Fibroblast of skin of scalp (primary cell): ENCODE results near the gene PRKCE.

Experiments used
- DNase-seq: peaks from one replicate; pipeline ENCODE4 v3.0.0-alpha.2; 2013

Gene PRKCE

DNA sequence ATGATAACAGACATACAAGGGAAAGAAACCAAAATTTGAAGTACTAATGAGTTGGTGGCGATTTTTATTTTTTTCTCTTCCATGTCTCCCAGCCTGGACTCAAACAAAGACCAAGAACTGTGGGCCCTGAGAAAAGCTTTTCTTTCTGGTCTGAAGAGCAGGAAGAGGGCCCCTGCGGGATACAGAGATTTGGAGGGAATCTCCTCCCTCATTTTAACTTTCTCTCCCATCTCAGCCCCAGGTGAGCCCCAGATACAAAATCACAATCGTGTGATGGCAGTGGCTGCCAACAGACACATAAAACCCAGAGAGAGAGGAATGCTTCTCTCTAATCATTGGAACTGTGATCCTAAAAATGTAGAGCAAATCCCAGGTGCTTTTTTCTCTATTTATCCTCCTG lies 19.5 kb upstream of the PRKCE start:
- no peak for DNase-seq

DNA sequence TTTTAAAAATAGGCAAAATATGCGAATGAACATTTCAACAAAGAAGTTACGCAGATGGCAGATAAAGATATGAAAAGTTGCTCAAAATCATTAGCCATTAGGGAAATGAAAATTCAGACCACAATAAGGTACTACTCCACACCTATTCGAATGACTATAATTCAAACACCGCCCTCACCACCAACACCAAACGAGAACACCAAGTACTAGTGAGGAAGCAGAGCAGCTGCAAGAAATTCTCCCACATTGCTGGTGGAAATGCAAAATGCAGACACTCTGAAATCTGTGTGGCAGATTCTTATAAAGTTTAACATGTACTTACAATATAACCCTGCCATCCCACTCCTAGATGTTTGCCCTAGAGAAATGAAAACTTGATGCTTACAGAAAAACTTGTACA lies 17.3 kb upstream of the PRKCE start:
- DNase-seq, result no peak

DNA sequence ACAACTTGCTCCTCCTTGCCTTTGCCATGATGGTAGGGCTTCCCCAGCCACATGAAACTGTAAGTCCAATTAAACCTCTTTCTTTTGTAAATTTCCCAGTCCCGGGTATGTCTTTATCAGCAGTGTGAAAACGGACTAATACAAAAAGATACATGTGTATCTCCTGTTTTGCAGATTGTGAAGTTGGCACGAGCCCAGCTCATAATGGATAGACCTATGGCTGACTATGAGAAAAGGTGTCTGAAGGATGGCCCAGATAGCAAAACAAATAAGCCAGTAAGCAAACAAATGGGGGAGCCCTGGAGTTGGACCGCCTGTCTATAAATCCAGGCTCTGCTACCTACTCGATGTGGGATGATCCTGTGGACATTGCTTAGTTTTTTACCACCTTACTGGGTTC lies 15.5 kb upstream of the PRKCE start:
- DNase-seq, result no peak

DNA sequence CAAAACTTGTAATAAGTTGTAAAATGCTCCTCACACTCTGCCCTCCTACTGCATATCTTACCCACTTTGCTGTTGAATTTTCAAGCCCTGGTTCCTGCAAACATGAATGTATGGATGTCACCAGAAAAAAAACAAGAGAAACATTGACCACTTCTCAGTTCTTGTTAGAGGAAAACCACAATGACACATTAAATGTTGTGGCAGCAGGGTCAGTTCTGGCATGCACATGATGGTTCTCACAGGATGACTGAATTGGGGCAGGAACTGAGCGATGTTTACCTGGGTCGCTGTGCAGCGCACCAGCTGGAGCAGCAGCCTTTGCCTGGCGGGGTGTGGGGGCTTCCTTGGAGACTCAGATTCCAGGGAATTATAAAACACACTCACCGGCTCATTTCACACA lies 14.0 kb upstream of the PRKCE start:
- peak; percentile 46 for DNase-seq

DNA sequence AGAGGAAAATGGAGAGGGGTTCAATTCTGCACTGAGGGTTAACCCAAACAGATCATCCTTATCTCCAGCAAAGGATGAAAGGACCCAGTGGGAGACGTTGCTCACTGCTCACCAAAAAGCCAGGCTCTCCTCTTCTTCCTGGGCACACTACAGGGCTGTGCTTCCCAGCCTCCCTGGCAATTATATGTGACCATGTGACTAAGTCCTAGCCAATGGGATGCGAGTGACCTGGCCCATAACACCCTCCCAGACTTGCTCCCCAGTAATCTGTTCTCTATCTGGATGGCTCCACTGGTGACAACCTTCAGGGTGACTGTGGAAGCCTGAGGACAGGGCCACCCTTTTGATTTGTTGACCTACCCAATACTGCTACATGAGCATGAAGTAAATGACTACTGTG lies 10.9 kb upstream of the PRKCE start:
- no peak for DNase-seq

DNA sequence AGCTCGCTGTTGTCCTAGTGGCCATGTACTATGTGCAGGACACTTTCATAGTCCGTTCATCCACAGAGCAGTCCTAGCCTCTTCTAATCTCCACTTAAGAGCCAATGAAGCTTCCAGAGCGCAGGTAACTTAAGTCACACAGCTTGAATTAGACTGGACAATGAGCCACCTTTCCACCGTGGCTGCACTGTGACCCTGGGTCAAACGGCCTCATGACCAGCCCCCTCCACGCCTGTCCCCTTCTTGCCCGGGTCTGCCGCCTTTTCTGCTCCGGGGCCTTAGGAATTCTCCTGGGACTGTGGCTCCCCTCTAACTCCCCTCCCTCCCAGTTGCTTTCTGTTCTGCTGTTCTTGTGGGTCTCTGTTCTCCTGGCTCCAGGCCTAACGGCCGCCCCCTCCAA lies 8.4 kb upstream of the PRKCE start:
- DNase-seq, result peak; percentile 11

DNA sequence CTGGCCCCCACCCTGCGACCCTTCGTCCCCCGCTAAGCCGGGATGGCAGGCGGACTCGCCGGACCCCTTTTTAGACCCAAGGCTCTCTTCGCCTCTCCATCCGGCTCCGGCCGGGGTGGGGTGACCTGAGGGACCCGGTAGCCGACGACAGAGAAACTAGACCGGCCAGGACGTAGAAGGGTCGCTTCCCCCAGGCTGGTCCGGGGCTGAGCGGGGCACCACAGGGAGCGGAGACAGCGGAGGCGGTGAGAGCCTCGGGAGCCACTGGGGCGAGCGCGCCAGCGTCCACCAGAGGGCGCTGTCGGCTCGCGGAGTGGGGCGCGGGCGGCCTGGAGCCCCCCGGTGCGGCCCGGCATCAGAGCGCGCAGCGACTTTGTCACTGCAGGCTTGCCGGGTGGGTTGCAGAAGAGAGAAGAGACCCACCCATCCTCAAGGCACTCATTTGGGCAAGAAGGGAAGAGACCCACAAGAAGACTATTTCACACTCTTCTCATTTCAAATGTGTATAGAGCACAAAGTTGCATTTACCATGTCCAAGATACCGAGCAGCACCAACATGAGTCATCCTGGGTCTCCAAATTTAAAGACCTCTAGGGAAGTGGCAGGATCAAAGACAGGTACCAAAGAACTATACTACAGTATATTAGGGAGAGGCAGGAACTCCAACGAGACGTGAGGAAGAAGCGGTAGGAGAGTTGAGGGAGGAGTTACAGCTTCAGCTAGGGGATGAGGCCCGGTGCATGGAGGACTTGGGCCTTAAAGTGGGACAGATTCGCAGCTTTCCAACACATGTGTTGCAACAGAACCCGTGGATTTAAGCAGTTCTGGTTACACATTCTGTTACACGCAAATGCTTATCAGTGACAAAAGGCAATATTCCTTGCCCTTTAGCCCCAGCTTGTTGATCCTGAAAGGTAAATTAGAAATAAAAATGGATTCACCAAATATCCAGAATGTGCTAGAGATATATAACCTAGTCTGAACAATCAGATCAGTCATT lies 7.6 kb upstream of the PRKCE start:
- DNase-seq, result peak; percentile 59

DNA sequence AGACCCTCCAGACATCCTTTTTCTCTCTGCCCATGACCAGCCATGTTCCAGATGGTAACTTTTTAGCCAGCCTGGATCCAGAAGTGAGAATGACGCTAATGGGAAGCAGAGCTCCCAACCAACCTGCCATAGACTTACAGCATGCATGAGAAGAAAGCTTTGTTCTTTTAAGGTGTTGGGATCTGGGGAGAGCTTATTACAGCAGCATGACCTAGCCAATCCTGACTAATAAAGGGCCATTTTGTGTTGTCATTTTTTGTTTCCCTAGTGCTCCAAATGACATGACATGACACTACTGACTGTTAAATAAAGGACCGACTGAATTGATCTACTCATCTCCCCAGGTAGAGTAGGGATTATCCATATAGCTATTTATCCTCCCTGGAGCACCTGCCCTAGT lies 5.2 kb upstream of the PRKCE start:
- DNase-seq, result no peak

DNA sequence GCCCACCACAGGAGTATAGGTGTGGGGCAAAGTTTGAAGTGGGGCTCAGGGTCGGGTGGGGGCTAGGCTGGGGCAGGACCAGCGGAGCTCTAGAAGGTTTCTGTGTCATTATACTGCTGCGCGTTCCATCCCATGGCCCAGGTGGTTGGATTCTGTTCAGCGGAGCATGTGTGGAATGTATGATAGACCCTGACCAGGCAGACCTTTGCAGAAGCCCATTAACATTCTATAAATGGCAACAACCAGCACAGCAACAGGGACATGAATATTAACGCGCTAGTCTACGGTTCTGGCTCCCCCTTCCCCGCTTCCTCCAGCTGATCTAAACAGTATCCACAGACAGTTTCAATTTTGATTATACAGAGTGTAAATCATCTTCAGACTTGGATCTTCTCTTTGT lies 4.1 kb upstream of the PRKCE start:
- no peak for DNase-seq

DNA sequence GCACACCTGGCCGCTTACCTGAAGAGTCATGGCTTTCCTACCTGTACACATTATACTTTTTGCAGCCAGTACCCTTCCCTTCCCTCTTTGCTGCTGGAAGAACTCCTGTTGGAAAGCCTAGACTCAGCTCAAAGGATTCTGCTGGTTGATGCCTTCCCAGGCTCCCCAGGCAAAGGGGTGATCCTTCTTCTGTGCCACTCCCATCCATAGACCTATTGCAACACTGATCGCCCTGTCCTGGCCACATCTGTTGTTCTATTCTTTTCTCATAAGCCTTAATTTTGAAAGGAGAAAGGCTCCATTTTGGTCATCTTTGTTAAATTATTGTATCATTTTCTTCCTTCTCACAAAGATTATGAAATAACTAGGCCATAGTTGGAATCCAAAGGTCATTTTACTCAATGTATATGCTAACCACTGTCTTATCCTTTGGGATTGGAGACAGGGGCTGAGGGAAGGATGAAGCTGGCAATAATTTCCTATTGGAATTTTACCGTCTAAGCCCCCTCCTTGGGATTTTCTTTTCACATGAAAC lies 3.4 kb upstream of the PRKCE start:
- no peak for DNase-seq

DNA sequence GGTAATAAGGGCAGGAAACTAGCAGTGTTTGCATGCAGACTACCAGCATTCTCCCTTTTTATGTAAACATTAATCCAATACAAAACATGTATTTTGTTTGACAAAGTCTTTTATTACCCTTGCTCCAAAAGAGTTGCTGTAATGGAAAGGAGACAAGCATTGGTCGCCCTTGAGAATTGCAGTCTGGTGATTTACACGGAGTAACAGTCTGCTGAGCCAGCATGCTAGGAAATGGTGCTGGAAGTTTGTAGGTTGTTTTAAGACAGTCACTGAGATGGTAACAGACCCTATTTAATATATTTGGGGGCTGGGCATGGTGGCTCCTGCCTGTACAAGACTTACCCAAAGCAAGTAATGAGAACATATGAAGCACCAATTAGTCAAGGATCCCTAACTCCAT lies 2.8 kb upstream of the PRKCE start:
- DNase-seq, result no peak

DNA sequence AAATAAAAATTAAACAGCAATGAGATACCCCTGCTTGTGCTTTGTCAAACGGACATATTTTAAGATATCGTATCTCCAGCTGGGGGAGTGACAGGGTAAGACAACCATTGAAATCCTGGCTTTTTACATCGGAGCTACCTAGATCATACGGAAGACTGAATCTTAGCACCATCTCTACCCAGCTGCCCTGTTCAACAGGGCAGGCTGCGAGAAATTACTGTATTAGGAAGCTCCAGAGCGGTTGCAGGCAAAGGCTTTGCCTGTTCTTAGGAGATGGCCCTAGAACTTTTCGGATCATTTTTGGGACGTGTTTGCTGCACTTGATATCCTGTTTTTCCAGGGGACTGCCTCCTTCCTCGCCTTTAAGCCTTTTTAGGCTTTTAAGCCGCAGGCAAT lies 2.0 kb upstream of the PRKCE start:
- DNase-seq, result peak; percentile 35

DNA sequence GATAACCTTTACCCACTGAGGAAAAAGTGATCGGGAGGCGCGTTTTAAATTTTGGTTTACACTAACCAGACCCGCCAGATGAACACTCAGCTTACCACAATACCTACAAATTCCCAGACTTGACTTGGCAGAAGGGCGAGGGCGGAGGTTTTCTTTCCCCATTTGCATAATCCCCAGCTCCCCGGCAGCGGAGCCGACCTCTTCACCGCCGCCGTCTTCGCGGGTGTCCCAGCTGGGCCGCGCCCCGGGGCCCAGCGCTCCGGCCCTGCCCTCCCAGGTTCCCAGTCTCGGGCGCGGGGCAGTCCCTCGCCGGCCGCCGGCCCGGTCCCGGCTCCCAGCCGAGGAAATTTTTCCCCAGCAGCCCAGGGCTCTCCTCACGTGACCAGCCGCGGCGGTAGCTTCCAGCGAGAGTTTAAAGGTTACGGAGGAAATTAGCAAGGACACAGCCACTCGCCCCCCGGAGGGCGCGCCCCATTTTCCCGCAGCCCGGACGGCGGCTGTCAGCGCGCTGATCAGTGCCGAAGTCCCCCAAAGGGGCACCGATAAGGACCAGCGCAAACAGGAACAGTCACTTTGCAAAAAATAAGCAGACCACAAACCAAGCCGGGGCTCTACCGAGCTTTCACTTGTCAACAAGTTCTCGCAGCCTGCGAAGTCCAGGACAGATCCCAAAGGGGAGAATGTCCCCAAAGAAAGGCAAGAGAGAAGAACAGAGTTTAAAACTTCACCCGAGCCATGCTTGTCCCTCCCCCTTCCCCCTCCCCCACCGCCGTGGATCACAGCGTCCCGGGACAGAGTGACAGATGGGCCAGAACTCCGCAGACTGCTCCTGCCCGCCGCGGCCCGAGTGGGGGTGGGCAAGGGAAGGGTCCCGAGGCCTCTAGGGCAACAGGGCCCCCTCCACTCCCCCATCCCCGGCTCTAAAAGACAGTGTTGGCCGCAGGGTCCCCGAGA lies 1.3 kb upstream of the PRKCE start:
- peak; percentile 39 for DNase-seq

DNA sequence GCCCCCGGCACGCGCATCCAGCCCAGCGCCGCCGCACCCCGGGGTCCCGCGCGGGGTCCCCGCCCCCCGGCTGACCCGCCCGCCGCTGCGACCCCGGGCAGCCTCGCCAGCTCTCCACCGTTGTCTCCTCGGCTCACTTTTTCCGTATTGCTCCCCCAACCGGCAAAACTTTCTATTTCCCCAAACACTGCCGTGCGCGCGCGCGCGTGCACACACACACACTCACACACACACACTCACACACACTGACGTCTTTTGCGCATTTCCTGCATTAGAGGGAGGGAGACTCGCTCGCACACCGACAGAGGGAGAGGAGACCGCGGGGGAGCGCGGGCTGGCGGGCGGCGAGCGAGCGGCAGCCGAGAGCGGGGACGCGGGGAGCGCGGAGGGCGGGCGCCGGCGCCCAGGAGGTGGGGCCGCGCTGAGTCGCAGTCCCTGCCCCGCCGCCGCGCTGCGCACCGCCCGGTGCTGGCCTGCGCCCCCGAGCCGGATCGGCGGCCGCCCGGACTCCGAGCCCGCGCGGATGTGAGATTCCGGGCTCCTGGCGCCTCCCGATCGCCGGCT lies 542 bp upstream of the PRKCE start:
- DNase-seq, result peak; percentile 99

DNA sequence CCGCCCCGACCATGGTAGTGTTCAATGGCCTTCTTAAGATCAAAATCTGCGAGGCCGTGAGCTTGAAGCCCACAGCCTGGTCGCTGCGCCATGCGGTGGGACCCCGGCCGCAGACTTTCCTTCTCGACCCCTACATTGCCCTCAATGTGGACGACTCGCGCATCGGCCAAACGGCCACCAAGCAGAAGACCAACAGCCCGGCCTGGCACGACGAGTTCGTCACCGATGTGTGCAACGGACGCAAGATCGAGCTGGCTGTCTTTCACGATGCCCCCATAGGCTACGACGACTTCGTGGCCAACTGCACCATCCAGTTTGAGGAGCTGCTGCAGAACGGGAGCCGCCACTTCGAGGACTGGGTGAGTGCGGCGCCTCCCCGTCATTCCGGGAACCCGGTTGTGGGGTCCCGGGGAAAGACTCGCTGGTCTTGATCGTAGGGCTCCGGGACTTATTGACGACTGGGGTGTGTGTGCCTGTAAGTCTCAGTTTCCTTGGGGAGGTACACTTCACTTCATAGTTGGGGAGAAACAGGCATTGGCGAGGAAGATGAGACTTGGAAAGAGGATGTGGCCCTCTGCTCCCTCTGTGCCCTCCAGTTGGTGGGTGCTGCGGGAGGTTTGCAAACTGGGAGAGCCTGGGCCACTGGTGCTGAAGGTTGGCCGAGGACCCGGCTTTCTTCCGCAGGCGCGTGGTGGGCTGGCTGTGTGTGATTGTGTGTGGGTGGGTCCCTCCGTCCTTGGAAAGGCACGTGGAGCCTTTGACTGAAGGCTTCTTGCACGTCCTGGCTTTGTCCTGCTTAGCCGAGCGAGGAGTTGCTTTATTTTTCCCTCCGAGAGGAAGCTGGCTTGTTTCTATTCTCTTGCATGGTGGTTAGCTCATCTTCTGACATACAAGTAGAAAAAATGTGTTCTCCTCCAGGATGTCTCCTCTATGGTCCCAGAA lies 886 bp downstream of the PRKCE start:
- peak; percentile 71 for DNase-seq

DNA sequence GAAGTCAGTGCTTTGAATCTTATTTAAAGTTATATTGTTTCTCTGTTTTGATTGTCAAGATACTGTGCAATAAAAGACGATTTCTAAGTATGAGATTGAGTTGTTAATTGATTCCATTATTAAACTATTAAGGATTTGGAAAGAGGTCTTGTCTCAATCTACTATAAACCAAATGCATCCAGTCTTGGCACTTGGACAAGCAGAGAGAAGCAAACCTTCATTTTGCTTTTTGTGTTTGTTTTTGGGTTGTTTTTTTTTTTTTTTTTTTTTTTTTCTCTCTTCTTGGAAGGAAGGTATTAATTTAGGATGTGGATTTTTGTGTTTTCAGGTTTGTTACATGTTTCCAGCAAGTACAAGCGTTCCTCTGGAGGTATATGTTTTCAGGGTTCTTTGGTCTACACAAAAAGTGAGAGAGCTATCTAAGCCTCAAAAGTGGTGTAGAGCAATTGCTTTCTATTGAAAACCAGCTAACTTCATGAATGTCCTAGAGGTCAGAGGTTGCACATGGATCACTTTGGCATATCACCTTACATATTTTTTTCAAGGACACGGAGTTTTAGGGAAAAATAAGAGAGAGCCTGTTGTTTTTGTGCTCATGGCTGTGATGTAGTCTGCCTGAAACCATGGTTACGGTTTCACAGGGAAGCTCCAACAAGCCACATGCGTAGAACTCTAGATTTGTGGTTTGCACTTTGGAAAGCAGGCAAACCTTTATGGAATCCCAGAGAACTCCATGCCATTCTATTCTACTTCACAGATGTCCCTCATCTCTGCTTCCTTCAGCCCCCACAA lies 1.8 kb downstream of the PRKCE start:
- peak; percentile 35 for DNase-seq

DNA sequence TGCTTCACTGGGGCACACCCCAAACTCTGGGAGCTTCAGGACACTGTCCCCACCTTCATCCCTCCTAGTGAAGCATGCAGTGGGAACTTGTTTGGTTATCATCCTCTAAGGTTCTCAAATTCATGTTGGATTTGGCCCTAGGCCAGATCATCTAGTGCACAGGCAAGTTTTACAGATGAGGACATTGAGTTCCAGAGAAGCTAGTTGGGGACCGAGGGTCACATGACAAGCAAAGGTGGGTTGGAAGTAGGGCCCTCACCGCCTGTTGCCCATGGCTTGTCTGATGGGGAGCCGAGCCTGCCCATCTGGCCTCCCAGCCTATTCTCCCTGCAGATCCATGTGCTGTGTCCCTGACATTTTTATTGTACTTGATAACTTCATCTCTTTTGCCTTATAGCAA lies 2.8 kb downstream of the PRKCE start:
- DNase-seq, result no peak

DNA sequence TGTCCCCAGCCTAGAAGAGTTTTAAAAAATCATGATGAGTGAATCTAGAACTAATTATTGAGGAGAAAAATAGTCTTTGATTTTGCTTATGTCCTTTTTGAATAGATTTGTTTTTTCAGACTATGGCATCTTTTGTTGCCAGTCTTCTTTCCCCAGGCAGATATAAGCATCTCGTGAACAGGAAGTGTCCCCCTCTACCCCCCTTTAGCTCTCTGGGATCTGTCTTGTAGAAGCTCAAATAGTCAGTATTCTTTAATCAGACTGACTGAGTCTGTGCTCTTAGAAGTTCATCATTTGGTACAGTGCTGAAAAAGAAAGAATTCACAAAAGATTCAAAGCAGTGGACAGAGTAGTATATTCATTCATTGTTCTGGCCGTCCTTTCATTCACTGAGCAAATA lies 10.4 kb downstream of the PRKCE start:
- no peak for DNase-seq

DNA sequence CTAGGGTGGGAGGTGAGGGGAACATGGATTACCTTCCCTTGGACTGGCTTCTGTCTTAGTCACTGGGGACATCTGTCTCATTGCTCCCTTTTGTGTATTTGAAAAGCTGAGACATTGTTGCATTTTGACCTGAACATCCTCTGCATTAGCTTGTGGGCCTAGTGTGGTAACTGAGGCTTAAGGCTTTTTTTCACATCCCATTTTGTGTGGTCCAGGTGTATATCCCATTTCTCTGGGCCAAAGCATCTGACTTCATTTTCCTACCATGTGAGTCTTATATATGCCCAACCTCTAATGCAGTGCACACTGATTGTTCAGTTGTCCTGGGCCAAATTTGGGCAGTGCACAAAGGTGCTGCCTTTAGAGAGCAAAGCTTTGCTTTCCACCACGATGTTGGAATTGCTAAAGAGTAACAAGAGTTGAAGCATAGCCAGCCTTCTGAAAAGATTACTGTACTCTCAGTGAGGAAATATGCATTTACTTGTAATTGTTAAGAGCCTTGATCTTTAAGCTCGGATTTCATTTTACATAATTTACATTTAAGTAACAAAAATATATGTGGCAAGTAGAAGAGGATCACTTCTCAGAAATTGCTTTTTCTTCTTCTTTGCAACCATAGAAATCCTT lies 13.3 kb downstream of the PRKCE start:
- DNase-seq, result no peak

DNA sequence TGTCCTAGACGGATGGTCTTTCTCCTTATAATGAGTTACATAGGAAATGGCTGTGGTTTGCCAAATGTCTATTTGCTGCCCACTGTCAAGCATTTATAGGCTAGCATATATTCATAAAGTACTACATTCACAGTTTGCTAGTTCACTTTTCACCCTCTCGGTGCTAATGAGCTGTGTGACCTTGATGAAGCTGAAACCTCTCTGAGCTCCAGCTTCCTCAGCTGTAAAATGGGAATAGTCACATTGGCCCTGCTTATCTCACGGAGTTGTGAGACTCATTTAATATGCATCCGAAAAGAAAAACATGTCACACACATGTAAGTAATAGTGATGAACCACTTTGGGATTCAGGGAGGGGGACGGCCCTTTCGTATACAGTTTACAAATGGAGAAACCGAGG lies 17.0 kb downstream of the PRKCE start:
- no peak for DNase-seq
